Measurements from ENCODE around the gene C8G.

- no peak for TF ChIP-seq SMC3 (conservative IDR thresholded peaks at IDR 0.05; ENCODE audit: poor library complexity)
- no peak for TF ChIP-seq TAF1 (IDR thresholded peaks at IDR 0.05; ENCODE audit: low read depth)
- TF ChIP-seq CTCF (IDR thresholded peaks at IDR 0.05; ENCODE audit: poor library complexity, severe bottlenecking) = no peak
- TF ChIP-seq EZH2 (IDR thresholded peaks at IDR 0.05; ENCODE audit: borderline replicate concordance, insufficient read depth, low read length, poor library complexity, severe bottlenecking) = no peak
These were observed 44.5 kb upstream of the C8G start for GRCh38 chr9:136900556-136900955.
